NK-92 (cell line): ENCODE results near the gene GGTLC1.
"Not testable (repeated sequence)": the region's sequence is repeated elsewhere in the genome, so short reads cannot be mapped to it uniquely, and the experiment has no call there.

Experiments used
- DNase-seq: peaks from one replicate; lab custom pipeline; 2025; ENCODE audit not compliant: unreplicated experiment; lab: John Stamatoyannopoulos, UW

The GGTLC1 gene

GRCh38 chr20:23995291-23995690 lies 6.7 kb upstream of the GGTLC1 start:
- not testable (repeated sequence) for DNase-seq

- not testable (repeated sequence) for DNase-seq
Observed at GRCh38 chr20:23994001-23994633, 5.5 kb upstream of the GGTLC1 start.

GRCh38 chr20:23993440-23993839 lies 4.9 kb upstream of the GGTLC1 start:
- not testable (repeated sequence) for DNase-seq

- DNase-seq, result not testable (repeated sequence)
Observed at GRCh38 chr20:23990296-23990695, 1.7 kb upstream of the GGTLC1 start.

- DNase-seq, result not testable (repeated sequence)
Observed at GRCh38 chr20:23988966-23989365, 387 bp upstream of the GGTLC1 start.

- DNase-seq, result not testable (repeated sequence)
Observed at GRCh38 chr20:23986716-23987115, 1.9 kb downstream of the GGTLC1 start.

GRCh38 chr20:23986310-23986709 lies 2.3 kb downstream of the GGTLC1 start:
- not testable (repeated sequence) for DNase-seq

- DNase-seq, result not testable (repeated sequence)
Observed at GRCh38 chr20:23985790-23986225, 2.8 kb downstream of the GGTLC1 start.

GRCh38 chr20:23985066-23985789 lies 3.4 kb downstream of the GGTLC1 start:
- not testable (repeated sequence) for DNase-seq

- DNase-seq, result not testable (repeated sequence)
Observed at GRCh38 chr20:23984476-23985023, 4.0 kb downstream of the GGTLC1 start.

GRCh38 chr20:23982112-23983018 lies 6.2 kb downstream of the GGTLC1 start:
- not testable (repeated sequence) for DNase-seq

GRCh38 chr20:23981526-23981925 lies 7.1 kb downstream of the GGTLC1 start:
- DNase-seq, result not testable (repeated sequence)

GRCh38 chr20:23981014-23981413 lies 7.6 kb downstream of the GGTLC1 start:
- DNase-seq, result not testable (repeated sequence)

- DNase-seq, result not testable (repeated sequence)
Observed at GRCh38 chr20:23979899-23980811, 8.4 kb downstream of the GGTLC1 start.

GRCh38 chr20:23979380-23979779 lies 9.2 kb downstream of the GGTLC1 start:
- DNase-seq, result not testable (repeated sequence)

GRCh38 chr20:23978457-23978856 lies 10.1 kb downstream of the GGTLC1 start:
- not testable (repeated sequence) for DNase-seq

- no peak for DNase-seq
Observed at GRCh38 chr20:23974966-23975365, 13.6 kb downstream of the GGTLC1 start.

GRCh38 chr20:23971310-23971709 lies 17.3 kb downstream of the GGTLC1 start:
- no peak for DNase-seq

- no peak for DNase-seq
Observed at GRCh38 chr20:23970049-23970448, 18.5 kb downstream of the GGTLC1 start.

GRCh38 chr20:23967616-23967979 lies 21.0 kb downstream of the GGTLC1 start:
- no peak for DNase-seq
